Right lobe of liver (tissue), 6 donors: ENCODE results near the gene HOXD13. TPM values are rescaled to one million over a fixed set of nuclear protein-coding genes. Genes with fewer than 3 reads are reported as not detected.
A peak's percentile ranks its signal among the peaks of the same experiment; 100 is the strongest.

Experiments
- ATAC-seq, 4 donors: fragments of 200-7000 bp; cut with Tn5 transposase; one replicate each; pipeline ENCODE4 v1.9.1; 2020; ENCODE audit warnings: mild to moderate bottlenecking in 4 of 4, moderate library complexity in 4 of 4
- DNase-seq, 3 donors: peaks; one replicate each; pipeline ENCODE4 v3.0.0-alpha.2; 2020
- H3K27ac ChIP-seq, 3 donors: fragments of 200-600 bp; one replicate each; pipeline ENCODE4 v1.8.0; 2022
- H3K27me3 ChIP-seq, 2 donors: fragments of 200-600 bp; one replicate each; pipeline ENCODE4 v1.8.0; 2022
- H3K36me3 ChIP-seq, 4 donors: fragments of 200-600 bp; sonication (generic) in 1 of 4; one replicate each; pipeline versions ENCODE4 v1.5.1 to v1.8.0; 2017 to 2022; ENCODE audit warnings: control low read depth in 1 of 4
- H3K4me1 ChIP-seq, 4 donors: fragments of 200-600 bp; sonication (generic) in 1 of 4; one replicate each; pipeline versions ENCODE4 v1.5.1 to v1.8.0; 2017 to 2022; ENCODE audit warnings: control low read depth in 1 of 4
- H3K4me3 ChIP-seq, 3 donors: fragments of 200-600 bp; one replicate each; pipeline ENCODE4 v1.8.0; 2022
- H3K9me3 ChIP-seq, 4 donors: fragments of 200-600 bp; sonication (generic) in 1 of 4; one replicate each; pipeline versions ENCODE4 v1.5.1 to v1.8.0; 2017 to 2022; ENCODE audit warnings: control low read depth in 1 of 4
- POLR2A ChIP-seq: fragments of 450-650 bp; IDR thresholded peaks from one replicate; pipeline ENCODE4 v1.6.1; 2017; ENCODE audit warnings: antibody characterized with exemption, mild to moderate bottlenecking
- WGBS: methylation state at CpG from one replicate; pipeline ENCODE4 v1.1.6; 2018; ENCODE audit warnings: low coverage, low lambda C conversion rate; ENCODE audit not compliant: insufficient coverage; ENCODE audit errors: missing lambda C conversion rate; 5-methylcytosine and 5-hydroxymethylcytosine counted together
- intact Hi-C, 2 donors: fragments of 100-400 bp; cut with DNase I; formaldehyde crosslinking; loops; one replicate each; pipeline versions ENCODE4 v1.11.2 to v1.14.1; 2022
- total RNA-seq, 6 experiments: library from RNA; depleted of rRNA in 2 of 6; stranded (reverse); fragments of >200 nt in 2 of 6; fragmentation: NEBNext Ultra II Directional in 3 of 6; extraction: Animal tissue kit (Norgen Biotek cat#: 25700) in 3 of 6; gene quantifications; one replicate each; pipeline versions ENCODE4 v1.1.0 to v1.2.4, GENCODE V29; 2016 to 2023
- TF ChIP-seq, protein P1 (sequence below), 4 donors: fragments of 200-600 bp in 3 of 4; fragments of 450-650 bp in 1 of 4; IDR thresholded peaks; one replicate each; pipeline versions ENCODE4 v1.5.1 to v1.8.0; 2016 to 2022; ENCODE audit warnings: antibody characterized with exemption in 4 of 4, mild to moderate bottlenecking in 2 of 4
- donor health status: DM: no; HTN: yes; CAD: no.
- donor health status: DM: no; HTN: no; CAD: no.
- donor health status: DM: no; HTN: no; CAD: no.
- donor health status: DM: no; HTN: yes; CAD: no.
- donor health status: DM: no; HTN: yes; CAD: no.

HOXD13 gene
- total RNA-seq, 6 experiments from 2014 or later: not detected

DNA sequence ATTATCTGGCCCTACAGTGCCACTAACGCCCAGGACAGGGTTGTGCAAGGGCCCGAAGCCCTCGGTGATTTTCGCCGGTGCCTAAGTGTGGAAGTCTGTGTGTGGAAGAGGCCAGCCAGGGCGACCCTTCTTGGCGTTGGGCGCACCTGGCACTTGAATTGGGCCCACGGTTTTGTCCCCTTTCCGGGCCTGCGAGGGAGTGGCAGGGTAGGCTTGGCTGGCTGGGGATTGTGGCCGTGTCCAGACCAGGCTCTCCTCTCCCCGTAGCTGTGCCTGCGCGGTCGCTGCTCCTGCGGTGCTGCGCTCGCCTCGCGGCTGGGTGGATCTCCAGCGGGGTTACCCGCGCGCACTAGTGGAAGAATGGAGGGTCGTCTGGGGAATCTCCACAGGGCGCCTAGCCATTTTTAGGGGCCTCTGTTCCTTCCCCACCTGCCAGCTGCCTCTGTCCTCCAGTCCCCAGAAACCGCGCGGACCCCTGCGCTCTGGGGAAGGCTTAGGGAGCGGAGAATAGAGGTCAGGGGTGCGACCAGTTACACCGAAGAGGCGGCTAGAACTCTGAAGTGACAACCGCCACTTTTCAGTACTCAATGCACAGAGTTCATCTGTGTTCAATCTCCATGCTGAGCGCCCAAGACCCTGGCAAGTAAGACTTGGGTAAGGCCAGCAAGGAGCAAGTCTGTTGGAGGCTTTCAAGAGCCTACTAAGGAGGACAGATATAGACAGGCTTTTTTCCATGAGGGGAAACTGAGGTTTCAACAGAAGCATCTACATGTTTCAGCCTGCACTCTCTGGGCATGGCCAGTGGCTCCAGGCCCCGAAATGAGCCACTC is 24.7 kb upstream of the HOXD13 start:
- Histone ChIP-seq H3K27me3 (peaks cover 16 to 63% of the 10 kb centered on the region in 2 donors), H3K9me3 (no peaks in the 10 kb centered on the region), H3K36me3 (no peaks in the 10 kb centered on the region), H3K4me1 (peaks cover 0 to 20% (median 6%) of the 10 kb centered on the region in 4 donors), H3K4me3 (peak overlapping the region; percentile 23 to 40 (median 29)), H3K27ac (no peak overlapping the region)
- intact Hi-C loops: no loop called here
- TF ChIP-seq POLR2A: no peak
- TF ChIP-seq, protein P1, sequence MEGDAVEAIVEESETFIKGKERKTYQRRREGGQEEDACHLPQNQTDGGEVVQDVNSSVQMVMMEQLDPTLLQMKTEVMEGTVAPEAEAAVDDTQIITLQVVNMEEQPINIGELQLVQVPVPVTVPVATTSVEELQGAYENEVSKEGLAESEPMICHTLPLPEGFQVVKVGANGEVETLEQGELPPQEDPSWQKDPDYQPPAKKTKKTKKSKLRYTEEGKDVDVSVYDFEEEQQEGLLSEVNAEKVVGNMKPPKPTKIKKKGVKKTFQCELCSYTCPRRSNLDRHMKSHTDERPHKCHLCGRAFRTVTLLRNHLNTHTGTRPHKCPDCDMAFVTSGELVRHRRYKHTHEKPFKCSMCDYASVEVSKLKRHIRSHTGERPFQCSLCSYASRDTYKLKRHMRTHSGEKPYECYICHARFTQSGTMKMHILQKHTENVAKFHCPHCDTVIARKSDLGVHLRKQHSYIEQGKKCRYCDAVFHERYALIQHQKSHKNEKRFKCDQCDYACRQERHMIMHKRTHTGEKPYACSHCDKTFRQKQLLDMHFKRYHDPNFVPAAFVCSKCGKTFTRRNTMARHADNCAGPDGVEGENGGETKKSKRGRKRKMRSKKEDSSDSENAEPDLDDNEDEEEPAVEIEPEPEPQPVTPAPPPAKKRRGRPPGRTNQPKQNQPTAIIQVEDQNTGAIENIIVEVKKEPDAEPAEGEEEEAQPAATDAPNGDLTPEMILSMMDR (IDR thresholded peaks at IDR 0.05): peak in 1 of 4 donors; percentile 5
- ATAC-seq (peak; percentile 60 to 79 (median 68)), DNase-seq (no peak)
- 2% methylated on average over 12 of the region's 38 CpGs for WGBS

DNA sequence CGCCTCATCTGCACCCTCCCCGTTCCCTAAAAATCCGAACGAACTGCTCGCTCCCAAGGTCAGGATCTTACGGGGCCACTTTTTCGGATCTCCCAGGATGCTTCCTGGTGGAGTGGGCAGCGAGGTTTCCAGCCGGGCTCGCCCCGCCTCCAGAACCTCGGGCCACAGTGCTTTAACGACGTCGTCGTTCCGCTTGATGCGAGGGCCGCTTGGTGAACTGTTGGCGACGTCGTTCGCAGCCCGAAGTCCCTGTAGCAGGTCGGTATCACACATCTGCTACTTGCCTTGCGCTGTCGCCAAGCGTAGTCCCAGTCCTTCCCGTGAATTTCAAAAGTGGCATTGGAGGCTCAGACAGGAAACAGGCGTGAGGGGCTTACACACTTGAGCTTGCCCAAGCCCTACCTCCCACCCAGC is 24.1 kb upstream of the HOXD13 start:
- Histone ChIP-seq H3K27ac (no peak overlapping the region), H3K4me3 (no peak overlapping the region), H3K4me1 (peaks cover 0 to 20% (median 6%) of the 10 kb centered on the region in 4 donors), H3K27me3 (peaks cover 16 to 61% of the 10 kb centered on the region in 2 donors), H3K36me3 (no peaks in the 10 kb centered on the region), H3K9me3 (no peaks in the 10 kb centered on the region)
- DNase-seq (no peak), ATAC-seq (no peak)
- intact Hi-C loops: no loop called here
- 13% methylated on average over 7 of the region's 30 CpGs for whole genome bisulfite sequencing
- TF ChIP-seq, protein P1 (IDR thresholded peaks at IDR 0.05): no peak
- TF ChIP-seq POLR2A: no peak

DNA sequence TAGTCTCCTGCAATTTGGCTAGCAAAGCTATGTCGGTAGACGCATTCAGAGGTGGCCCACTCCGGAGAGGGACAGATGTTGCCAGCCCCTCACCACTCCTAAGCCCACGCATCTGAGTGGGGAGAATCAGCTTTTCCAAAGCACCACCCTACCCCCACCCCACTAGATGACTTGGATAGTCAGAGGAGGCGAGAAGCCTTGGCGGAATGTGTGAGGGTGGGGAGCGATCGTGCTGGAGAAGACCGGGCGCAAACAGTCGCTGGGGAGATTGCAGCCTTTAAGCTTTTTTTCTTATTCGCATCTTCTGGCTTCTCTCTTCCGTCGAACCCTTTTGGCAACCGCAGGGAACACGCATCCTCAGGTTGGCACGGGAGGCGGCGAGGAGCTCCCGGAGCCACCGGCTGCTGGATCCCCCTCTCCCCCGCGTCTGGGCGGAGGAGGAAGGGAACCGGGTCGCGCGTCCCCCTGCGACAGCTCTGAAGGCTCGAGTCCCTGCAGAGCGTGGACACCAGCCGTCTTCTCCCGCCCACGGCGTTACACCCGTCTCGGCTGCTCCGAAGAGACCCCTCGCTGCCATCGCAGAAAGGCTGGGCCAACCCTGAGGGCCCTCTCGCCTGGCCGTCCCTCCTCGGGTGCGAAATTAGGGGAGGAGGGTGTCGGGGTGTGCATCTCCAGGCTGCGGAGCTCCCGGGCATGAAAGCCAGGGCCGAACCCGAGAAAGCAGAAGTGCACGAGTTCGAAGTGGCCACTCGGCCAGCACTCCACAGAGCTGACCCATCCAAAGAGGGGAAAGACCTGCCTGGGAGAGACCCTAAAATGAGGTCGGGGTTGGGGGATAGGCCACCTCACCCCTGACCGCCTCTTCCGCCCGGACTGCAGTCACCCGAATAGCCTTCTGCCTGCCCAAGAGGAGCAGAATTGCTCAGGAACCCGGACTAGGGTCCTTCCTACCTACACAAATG is 20.9 kb upstream of the HOXD13 start:
- peaks cover 17 to 82% of the 10 kb centered on the region in 2 donors for H3K27me3 ChIP-seq
- H3K36me3 ChIP-seq: no peaks in the 10 kb centered on the region
- no peaks in the 10 kb centered on the region for H3K9me3 ChIP-seq
- no peak overlapping the region for H3K27ac ChIP-seq
- no peak overlapping the region for H3K4me3 ChIP-seq
- DNase-seq: no peak
- no peak for ATAC-seq
- WGBS: 2% methylated on average over 19 of the region's 58 CpGs
- intact Hi-C loops: loop anchor here in 1 of 2 donors (10.0 kb wide), 1 partner anchor 387 kb away; no protein-coding TSS in a partner anchor
- no peak for TF ChIP-seq POLR2A
- TF ChIP-seq, protein P1 (IDR thresholded peaks at IDR 0.05): no peak
- H3K4me1 ChIP-seq: peaks cover 0 to 20% (median 6%) of the 10 kb centered on the region in 4 donors

DNA sequence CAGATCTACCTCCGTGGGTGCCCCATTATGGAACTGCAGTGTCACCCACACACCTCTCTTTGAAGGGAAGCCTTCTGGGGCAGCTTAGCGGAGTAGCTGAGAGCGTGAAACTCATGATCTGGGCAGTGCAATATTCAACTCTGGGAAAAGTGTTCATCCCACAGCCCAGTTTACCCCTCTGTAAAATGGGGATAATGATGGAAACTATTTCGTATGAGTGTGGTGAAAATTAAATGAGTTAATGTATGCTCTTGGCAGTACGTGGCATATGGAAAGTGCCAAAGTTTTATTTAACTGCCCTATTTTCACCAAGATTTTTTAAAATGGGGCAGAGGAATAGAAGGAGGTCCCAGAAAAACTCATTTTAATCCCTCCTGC is 20.2 kb upstream of the HOXD13 start:
- no peaks in the 10 kb centered on the region for H3K36me3 ChIP-seq
- DNase-seq: no peak
- intact Hi-C loops: loop anchor here in 1 of 2 donors (10.0 kb wide), 1 partner anchor 387 kb away; no protein-coding TSS in a partner anchor
- WGBS: 15% methylated on average over 5 of the region's 5 CpGs
- H3K9me3 ChIP-seq: no peaks in the 10 kb centered on the region
- H3K4me3 ChIP-seq: no peak overlapping the region
- H3K27ac ChIP-seq: no peak overlapping the region
- ATAC-seq: no peak
- TF ChIP-seq, protein P1 (IDR thresholded peaks at IDR 0.05): no peak
- TF ChIP-seq POLR2A: no peak
- H3K4me1 ChIP-seq: peaks cover 0 to 14% (median 3%) of the 10 kb centered on the region in 4 donors
- H3K27me3 ChIP-seq: peaks cover 23 to 80% of the 10 kb centered on the region in 2 donors
